ENCODE data around the gene TMEM207.

TMEM207 gene

DNA sequence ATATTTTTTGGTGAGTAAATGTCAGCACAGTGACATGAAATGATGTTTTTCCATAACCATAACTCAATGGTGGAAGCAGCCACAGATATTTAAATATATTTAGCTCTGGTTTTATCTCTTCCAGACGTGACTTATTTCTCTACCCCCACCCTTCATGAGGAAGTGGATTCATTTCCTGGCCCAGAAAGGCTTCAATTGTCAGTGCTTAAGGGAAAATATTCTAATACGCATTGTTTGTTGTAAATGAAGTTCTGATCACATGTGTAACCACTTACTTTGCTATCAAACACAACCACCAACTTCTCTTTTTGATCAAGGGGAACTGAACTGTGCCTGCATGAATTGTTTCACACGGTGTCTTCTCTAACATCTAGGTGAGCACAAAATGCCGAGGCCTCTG is 47.7 kb downstream of the TMEM207 start:
- TF ChIP-seq, protein P1, sequence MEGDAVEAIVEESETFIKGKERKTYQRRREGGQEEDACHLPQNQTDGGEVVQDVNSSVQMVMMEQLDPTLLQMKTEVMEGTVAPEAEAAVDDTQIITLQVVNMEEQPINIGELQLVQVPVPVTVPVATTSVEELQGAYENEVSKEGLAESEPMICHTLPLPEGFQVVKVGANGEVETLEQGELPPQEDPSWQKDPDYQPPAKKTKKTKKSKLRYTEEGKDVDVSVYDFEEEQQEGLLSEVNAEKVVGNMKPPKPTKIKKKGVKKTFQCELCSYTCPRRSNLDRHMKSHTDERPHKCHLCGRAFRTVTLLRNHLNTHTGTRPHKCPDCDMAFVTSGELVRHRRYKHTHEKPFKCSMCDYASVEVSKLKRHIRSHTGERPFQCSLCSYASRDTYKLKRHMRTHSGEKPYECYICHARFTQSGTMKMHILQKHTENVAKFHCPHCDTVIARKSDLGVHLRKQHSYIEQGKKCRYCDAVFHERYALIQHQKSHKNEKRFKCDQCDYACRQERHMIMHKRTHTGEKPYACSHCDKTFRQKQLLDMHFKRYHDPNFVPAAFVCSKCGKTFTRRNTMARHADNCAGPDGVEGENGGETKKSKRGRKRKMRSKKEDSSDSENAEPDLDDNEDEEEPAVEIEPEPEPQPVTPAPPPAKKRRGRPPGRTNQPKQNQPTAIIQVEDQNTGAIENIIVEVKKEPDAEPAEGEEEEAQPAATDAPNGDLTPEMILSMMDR (IDR thresholded peaks at IDR 0.05; ENCODE audit: extremely low read depth, insufficient read depth, missing control alignments): no peak
- in situ Hi-C loops (cut with MboI; ENCODE audit: low pct_unique_long_range_greater_than_20kb, low sequenced_read_pairs, unreplicated experiment): no loop called here
- no peak for DNase-seq (ENCODE audit: low spot score)

DNA sequence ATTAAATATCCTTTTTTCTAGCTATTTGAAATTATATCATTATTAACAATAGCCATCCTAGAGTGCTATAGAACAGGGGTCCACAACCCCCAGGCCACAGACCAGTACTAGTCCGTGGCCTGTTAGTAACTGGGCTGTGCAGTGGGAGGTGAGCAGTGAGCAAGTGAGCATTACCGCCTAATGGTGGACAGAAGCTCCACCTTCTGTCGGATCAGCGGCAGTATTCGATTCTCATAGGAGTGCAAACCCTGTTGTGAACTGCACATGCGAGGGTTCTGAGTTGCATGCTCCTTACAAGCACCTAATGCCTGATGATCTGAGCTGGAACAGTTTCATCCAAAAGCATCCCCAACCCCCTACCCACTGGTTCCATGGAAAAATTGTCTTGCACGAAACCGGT is 50.0 kb downstream of the TMEM207 start:
- TF ChIP-seq, protein P1 (IDR thresholded peaks at IDR 0.05; ENCODE audit: extremely low read depth, insufficient read depth, missing control alignments): no peak
- in situ Hi-C loops (cut with MboI; ENCODE audit: low pct_unique_long_range_greater_than_20kb, low sequenced_read_pairs, unreplicated experiment): no loop called here

DNA sequence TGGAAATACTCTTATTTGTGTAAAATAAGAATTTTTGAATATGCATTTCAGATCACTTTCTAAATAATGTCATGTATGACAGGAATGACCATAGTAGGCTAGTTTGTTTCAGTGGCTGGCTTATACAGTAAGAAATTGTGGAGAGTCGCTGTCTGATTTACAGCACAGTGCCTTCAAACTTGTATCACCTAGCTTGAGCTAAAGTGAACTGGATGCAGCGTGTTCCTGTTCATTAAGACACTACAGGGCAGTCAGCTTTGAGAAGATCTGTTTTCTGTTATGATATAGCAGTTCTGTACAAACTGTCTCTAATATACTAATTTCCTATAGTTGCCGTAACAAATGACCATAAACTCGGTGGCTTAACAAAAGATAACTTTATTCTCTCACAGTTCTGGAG is 51.8 kb downstream of the TMEM207 start:
- TF ChIP-seq, protein P1 (IDR thresholded peaks at IDR 0.05; ENCODE audit: extremely low read depth, insufficient read depth, missing control alignments): no peak
- in situ Hi-C loops (cut with MboI; ENCODE audit: low pct_unique_long_range_greater_than_20kb, low sequenced_read_pairs, unreplicated experiment): no loop called here

More for the DNA sequence above, 50.0 kb downstream of the TMEM207 start:
- DNase-seq (ENCODE audit: low spot score): no peak

DNA sequence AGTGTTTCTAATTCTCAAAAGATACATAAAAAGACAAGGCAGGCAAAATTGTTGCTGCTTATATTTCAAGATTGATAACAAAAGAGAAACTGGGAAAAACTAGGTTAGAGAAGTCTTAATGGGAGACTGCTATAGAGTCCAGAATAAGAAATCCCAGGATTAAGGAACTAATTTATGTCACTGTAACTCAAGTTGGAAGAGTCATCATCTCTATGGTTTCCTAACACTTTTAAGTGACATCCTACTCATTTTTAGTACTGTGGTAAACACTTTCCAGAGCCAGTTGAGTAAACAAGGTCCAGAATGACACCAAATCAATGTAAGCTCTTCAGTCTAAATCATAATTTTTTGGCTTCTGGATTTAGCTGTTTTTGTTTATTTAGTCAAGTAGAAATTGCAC is 53.7 kb downstream of the TMEM207 start:
- DNase-seq (ENCODE audit: low spot score): no peak
- TF ChIP-seq, protein P1 (IDR thresholded peaks at IDR 0.05; ENCODE audit: extremely low read depth, insufficient read depth, missing control alignments): no peak
- in situ Hi-C loops (cut with MboI; ENCODE audit: low pct_unique_long_range_greater_than_20kb, low sequenced_read_pairs, unreplicated experiment): no loop called here

More for the DNA sequence above, 51.8 kb downstream of the TMEM207 start:
- no peak for DNase-seq (ENCODE audit: low spot score)

DNA sequence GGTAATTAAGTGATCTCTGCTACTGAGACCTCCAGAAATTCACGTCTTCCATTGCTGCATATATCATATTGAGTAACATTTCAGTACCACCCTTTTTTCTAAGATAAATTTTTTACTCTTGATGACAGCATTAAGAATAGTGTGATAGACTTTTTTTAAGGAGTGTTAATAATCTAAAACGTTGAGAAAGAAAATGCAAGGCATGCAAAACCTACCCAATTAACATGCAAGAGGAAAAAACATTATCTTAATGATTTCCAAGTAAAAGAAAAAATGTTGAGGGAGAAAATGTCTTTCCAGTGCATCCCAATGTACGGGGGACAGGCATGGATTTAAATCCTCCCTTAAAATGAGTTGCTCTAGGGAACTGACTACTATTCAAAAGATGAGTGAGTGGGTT is 61.0 kb downstream of the TMEM207 start:
- in situ Hi-C loops (cut with MboI; ENCODE audit: low pct_unique_long_range_greater_than_20kb, low sequenced_read_pairs, unreplicated experiment): no loop called here
- no peak for DNase-seq (ENCODE audit: low spot score)
- TF ChIP-seq, protein P1 (IDR thresholded peaks at IDR 0.05; ENCODE audit: extremely low read depth, insufficient read depth, missing control alignments): no peak

DNA sequence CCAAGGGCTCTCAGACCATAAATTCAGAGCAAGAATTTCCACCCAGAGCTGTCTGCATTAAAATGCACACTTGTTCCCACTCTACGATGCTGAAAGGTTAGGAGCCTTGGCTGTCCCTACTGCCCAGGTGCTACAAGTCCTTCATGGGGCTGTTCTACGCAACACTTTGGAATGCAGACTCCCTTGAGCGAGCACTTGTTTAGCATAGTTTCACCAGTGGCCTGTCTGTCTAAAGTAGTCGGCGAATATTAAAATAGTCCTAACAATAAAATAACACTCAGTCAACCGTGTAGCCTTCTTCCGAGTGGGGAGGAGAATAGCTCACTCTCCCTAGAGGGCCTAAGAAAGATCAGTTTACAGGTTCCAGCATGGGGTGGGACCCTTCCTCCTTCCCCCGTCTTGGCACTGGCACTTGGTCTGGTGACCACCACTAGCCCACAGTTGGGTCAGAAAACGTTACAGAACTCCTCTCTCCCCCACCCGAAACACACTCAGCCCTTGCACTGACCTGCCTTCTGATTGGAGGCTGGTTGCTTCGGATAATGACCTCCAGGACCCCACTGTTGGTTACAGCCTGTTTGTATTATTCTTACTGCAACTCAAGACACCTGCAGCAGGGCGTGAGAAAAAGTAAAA is 62.0 kb downstream of the TMEM207 start, which contains the start of gene CLDN16:
CLDN16 (plus strand) TSS at position 586 of the 636 bp plus-strand sequence. CDS start 167 bp downstream, outside the sequence.
- in situ Hi-C loops (cut with MboI; ENCODE audit: low pct_unique_long_range_greater_than_20kb, low sequenced_read_pairs, unreplicated experiment): no loop called here
- no peak for DNase-seq (ENCODE audit: low spot score)
- TF ChIP-seq, protein P1 (IDR thresholded peaks at IDR 0.05; ENCODE audit: extremely low read depth, insufficient read depth, missing control alignments): no peak

All from GM13977 (cell line).